GM18499 (cell line): ENCODE measurements around the gene GRIFIN.

Experiments
- ATAC-seq: cut with Tn5 transposase; IDR thresholded peaks from one replicate; pipeline ENCODE4 v1.9.1; 2021; ENCODE audit warnings: moderate number of reproducible peaks; ENCODE audit not compliant: insufficient read depth, unreplicated experiment

GRIFIN gene

DNA sequence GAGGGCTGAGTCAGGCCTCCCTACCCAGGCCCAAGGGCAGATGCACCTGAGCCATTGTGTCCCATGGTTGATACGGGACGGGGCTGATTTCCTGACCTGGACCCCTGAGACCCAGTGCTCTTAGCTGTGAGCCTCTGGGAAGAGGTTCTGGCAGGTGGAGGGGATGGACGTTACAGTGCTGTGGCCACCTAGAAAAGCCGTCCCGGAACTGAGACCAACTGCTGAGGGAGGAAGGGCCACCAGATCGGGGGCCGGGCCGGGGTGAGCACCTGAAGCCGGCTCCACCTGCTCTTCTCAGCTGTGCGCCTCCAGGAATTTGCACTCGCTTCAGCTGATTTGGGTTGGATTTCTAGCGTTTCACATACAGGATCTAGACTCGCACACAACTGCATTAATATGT is 37.4 kb downstream of the GRIFIN start:
- no peak for ATAC-seq

DNA sequence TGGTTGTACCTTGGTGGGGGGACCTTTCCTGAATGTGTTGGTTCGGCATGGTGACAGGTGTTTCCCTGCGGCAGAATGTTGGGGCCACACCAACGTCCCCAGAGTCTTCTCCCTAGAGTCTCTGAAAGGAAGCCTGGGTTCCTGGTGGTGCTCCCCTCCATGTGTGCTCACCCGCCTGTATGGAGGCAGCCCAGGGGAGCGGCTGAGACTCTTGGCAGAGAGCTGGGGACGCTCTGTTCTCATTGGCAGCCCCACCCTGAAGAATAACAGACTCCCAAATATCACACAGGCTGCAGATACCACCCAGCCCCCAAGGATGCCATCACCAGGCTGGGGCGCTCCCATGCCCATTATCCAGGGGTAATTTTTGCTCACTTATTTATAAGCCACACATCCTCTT is 38.0 kb downstream of the GRIFIN start:
- no peak for ATAC-seq

DNA sequence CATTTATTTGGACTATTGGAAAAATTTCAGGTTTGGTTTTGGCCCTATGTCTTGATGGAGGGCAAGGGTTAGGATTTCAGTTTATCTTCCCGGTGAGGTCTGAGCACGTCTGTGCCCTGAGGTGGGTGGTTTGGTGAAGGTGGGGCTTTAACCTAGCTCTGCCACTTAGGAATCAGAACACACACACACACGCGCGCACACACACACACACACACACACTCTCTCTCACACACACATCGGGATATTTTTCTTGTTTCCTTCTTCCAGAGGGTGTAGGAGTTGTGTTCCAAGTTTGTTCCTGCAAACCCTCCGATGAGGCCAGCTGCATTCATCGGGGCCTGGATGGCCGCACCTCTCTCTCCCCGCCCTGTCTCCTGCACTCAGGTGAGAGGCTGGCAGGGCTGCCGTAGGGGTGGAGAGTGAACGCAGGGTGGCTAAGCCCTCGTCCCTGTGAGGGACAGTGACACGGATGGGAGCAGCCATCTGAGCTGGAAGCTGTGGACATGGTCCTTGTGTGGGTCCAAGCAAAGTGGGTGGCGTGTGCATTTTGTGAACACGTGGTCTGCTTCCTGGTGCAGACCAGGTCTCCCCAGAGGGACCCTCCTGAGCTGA is 38.6 kb downstream of the GRIFIN start:
- no peak for ATAC-seq

DNA sequence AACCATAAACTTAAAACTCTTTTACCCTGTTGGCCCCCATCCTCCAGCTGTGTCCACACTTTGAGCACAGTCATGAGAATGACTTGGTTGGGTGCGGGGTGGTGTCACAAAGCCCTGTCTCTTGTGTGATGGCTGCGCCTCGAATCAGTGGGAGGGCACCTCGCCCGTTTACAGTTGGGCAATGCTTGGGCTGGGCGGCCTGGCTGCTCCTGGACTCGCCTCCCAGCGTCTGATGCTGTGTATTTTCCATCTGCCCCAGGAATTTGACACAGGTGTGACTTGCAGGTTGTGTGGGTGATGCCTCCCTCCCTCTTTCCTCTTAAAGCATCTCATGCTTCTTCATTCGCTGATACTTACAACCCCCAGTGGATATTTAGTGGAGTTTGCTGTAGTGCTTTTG is 39.1 kb downstream of the GRIFIN start:
- no peak for ATAC-seq

DNA sequence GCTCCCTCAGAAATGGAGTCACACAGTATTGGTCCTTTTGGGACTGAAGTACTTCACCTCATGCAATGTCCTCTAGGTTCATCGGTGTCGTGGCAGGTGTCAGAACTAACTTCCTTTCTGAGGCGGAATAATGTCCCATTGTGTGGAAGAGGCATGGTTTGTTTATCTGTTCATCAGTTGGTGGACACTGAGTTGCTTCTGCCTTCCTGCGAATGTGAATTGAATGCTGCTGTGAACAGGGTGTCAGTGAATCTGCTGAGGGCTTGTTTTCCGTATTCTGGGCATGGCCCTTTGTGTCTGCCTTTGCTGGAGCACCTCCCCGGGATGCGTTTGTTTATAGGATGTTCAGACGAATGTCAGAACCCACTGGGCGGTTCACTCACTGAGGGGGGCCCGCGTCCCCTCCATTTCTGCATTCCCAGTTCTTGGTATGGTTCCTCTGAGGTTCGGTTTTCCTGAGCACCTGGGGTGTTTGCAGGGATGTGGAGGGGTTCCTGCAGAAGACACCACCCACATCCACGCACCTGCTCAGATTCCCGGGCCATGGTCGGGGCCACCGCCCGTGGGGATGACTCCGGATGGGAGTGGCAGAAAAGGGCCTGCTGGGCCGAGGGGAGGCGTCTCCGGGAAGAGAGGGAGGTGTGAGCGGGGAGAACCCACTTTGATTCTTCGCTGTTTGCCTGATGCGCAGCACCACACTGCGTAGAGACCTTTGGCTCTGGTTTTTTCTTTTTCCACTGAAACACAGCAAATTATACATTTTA is 39.7 kb downstream of the GRIFIN start:
- ATAC-seq, result no peak

DNA sequence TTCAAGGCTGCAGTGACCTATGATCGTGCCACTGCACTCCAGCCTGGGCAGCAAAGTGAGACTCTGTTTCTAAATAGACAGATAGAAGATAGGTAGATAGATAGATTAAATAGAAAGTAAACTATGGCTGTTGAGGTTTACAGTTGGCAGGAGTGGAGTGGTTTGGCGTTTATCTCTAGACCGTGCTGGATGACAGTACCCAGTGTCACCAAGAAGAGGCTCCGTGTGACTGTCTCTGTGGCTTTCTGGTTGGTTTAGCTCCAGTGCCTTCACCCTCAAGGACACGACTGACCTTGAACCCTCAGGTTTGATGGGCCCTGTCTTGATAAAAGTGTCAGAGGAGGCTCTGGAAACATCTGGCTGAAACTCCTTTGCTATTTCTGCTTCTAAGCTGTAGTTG is 41.1 kb downstream of the GRIFIN start:
- no peak for ATAC-seq

DNA sequence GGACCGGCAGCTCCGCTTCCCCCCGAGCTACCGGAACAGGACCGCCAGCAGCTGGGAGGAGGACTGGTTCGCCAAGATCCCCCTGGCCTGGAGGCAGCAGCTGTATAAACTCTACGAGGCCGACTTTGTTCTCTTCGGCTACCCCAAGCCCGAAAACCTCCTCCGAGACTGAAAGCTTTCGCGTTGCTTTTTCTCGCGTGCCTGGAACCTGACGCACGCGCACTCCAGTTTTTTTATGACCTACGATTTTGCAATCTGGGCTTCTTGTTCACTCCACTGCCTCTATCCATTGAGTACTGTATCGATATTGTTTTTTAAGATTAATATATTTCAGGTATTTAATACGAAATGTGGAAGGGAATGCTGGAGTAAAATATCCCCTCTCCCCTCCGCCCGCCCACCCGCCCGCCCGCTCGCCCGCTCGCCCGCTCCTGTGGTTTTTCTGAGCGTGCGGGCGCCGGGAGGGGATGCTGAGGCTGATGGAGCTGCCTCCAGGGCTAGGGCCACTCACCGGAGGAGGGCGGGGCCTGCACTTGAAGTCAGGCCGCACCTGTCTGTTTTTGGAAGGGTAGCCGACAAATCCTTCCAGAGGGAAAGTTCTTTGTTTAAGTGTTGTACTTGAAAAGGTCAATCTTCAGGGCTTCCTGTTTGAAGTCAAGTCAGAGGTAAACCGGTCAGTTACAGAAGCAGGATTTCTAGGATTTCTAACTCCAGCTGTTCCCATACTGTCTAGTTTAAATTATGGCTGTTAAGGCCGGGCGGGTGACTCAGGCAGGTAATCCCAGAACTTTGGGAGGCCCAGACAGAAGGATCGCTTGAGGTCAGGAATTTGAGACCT is 42.3 kb downstream of the GRIFIN start:
- ATAC-seq, result no peak

DNA sequence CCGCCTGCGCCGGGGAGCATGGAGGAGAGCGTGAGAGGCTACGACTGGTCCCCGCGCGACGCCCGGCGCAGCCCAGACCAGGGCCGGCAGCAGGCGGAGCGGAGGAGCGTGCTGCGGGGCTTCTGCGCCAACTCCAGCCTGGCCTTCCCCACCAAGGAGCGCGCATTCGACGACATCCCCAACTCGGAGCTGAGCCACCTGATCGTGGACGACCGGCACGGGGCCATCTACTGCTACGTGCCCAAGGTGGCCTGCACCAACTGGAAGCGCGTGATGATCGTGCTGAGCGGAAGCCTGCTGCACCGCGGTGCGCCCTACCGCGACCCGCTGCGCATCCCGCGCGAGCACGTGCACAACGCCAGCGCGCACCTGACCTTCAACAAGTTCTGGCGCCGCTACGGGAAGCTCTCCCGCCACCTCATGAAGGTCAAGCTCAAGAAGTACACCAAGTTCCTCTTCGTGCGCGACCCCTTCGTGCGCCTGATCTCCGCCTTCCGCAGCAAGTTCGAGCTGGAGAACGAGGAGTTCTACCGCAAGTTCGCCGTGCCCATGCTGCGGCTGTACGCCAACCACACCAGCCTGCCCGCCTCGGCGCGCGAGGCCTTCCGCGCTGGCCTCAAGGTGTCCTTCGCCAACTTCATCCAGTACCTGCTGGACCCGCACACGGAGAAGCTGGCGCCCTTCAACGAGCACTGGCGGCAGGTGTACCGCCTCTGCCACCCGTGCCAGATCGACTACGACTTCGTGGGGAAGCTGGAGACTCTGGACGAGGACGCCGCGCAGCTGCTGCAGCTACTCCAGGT is 43.1 kb downstream of the GRIFIN start:
- ATAC-seq, result no peak

DNA sequence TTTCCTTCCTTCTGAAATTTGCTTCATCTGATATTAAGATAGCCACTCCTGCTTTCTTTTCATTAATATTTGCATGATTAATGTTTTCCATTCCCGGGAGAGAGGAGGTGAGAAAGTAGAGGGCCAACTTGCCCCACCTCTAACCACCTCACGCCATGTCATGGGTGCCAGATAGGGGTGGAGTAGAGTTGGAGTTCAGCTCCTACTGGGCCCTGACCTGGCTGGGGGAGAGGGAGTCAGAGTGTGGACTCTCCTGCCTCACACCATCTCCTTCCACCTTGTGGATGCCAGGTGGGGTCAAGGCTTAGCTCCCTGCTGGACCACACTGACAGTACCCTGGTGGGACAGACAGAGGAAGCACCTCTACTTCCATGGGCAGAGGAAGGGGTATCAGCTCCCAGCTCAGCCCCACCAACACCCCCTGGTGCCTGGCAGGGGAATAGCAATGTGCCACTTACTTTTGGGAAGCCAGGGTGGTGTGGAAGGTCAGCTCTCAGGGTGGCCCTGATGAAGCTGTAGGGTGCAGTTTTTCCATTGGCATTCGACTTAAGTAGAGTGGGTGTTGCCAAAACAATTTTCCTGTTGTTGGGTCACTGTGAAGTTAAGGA is 44.8 kb downstream of the GRIFIN start:
- no peak for ATAC-seq

DNA sequence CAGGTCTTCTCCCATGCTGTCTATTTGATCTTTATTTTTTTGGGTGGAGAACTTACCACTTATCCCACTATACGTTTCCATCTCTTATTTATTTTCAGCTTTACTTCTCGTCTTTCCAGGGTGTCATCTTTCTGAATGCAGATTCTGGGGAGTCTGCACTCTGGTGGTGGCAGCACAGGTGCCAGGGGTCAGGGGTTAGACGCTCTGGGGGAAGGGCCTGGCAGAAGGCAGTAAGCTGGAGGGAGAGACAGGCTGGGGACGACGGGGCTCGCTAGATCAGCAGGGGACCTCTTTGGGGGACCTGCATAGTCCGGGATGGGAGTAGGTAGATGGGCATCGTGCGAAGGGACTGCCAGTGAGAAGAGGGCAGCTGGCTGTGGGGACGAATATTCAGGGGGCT is 50.4 kb downstream of the GRIFIN start:
- ATAC-seq, result no peak
